Epidermal melanocyte (primary cell): ENCODE measurements around the gene CNTNAP2.

ENCODE experiments used
- DNase-seq: peaks from one replicate; pipeline ENCODE4 v3.0.0; 2011; ENCODE audit warnings: low spot score; ENCODE audit not compliant: insufficient read length

CNTNAP2 gene

GRCh38 chr7:147207988-147208387 is 1091.4 kb downstream of the CNTNAP2 start:
- no peak for DNase-seq

- no peak for DNase-seq
These were observed 1114.7 kb downstream of the CNTNAP2 start for GRCh38 chr7:147231275-147231674.

- DNase-seq, result no peak
These were observed 1119.2 kb downstream of the CNTNAP2 start for GRCh38 chr7:147235645-147236382.

- no peak for DNase-seq
These were observed 1123.9 kb downstream of the CNTNAP2 start for GRCh38 chr7:147240468-147240867.

- no peak for DNase-seq
These were observed 1128.7 kb downstream of the CNTNAP2 start for GRCh38 chr7:147245274-147245673.

GRCh38 chr7:147249956-147250355 is 1133.4 kb downstream of the CNTNAP2 start:
- DNase-seq, result no peak

GRCh38 chr7:147251751-147252325 is 1135.2 kb downstream of the CNTNAP2 start:
- no peak for DNase-seq

- DNase-seq, result no peak
These were observed 1145.1 kb downstream of the CNTNAP2 start for GRCh38 chr7:147261693-147262092.

- DNase-seq, result no peak
These were observed 1148.9 kb downstream of the CNTNAP2 start for GRCh38 chr7:147265528-147265927.

GRCh38 chr7:147276106-147276505 is 1159.5 kb downstream of the CNTNAP2 start:
- no peak for DNase-seq

- no peak for DNase-seq
These were observed 1160.3 kb downstream of the CNTNAP2 start for GRCh38 chr7:147276783-147277370.

- no peak for DNase-seq
These were observed 1162.9 kb downstream of the CNTNAP2 start for GRCh38 chr7:147279514-147279913.

GRCh38 chr7:147279964-147280374 is 1163.4 kb downstream of the CNTNAP2 start:
- DNase-seq, result no peak

- no peak for DNase-seq
These were observed 1165.6 kb downstream of the CNTNAP2 start for GRCh38 chr7:147282204-147282603.

- no peak for DNase-seq
These were observed 1179.6 kb downstream of the CNTNAP2 start for GRCh38 chr7:147296201-147296600.

GRCh38 chr7:147296986-147297385 is 1180.4 kb downstream of the CNTNAP2 start:
- DNase-seq, result no peak

GRCh38 chr7:147298611-147299043 is 1182.0 kb downstream of the CNTNAP2 start:
- no peak for DNase-seq

GRCh38 chr7:147300293-147300692 is 1183.7 kb downstream of the CNTNAP2 start:
- DNase-seq, result no peak

- no peak for DNase-seq
These were observed 1187.8 kb downstream of the CNTNAP2 start for GRCh38 chr7:147304376-147304775.

GRCh38 chr7:147305827-147306226 is 1189.2 kb downstream of the CNTNAP2 start:
- no peak for DNase-seq

GRCh38 chr7:147308539-147308938 is 1191.9 kb downstream of the CNTNAP2 start:
- no peak for DNase-seq

- no peak for DNase-seq
These were observed 1194.7 kb downstream of the CNTNAP2 start for GRCh38 chr7:147311336-147311735.

- no peak for DNase-seq
These were observed 1204.9 kb downstream of the CNTNAP2 start for GRCh38 chr7:147321504-147321903.
